B cell (primary cell): Measurements from ENCODE around the gene SLC7A5. TPM values are rescaled to one million over a fixed set of nuclear protein-coding genes. Genes with fewer than 3 reads are reported as not detected.

ENCODE experiments used
- ATAC-seq: fragments of 200-7000 bp; cut with Tn5 transposase; one replicate; pipeline ENCODE4 v1.10.0; 2021; ENCODE audit warnings: low read depth, mild to moderate bottlenecking, moderate number of reproducible peaks, moderate library complexity
- CTCF ChIA-PET: fragments of 350-600 bp; sonication (Branson Sonifier 250); formaldehyde crosslinking; loops from one replicate; lab custom pipeline; 2021; ENCODE audit warnings: antibody characterized with exemption, inconsistent platforms; lab: Charles Lee
- POLR2A ChIA-PET: fragments of 350-600 bp; sonication (Branson Sonifier 250); formaldehyde crosslinking; loops from one replicate; lab custom pipeline; 2021; ENCODE audit warnings: antibody characterized with exemption; lab: Charles Lee
- DNase-seq: peaks from one replicate; pipeline ENCODE4 v3.0.0; 2013
- H2AFZ ChIP-seq: 2 replicates; pipeline ENCODE4 v1.6.1; 2012; ENCODE audit warnings: mild to moderate bottlenecking, low read depth, low read length; ENCODE audit not compliant: insufficient read depth, poor library complexity, severe bottlenecking
- H3K27ac ChIP-seq, 2 donors: 1 replicate in 1 of 2; 2 replicates in 1 of 2; pipeline ENCODE4 v1.5.1; 2012 to 2013; ENCODE audit warnings: low read length in 2 of 2, mild to moderate bottlenecking in 2 of 2, moderate library complexity in 1 of 2
- H3K27me3 ChIP-seq, 4 experiments: fragments of 200-600 bp in 1 of 4; sonication (generic) in 1 of 4; replicated peaks in 1 of 4; 1 replicate in 2 of 4; 2 replicates in 2 of 4; pipeline versions ENCODE4 v1.6.1 to v1.7.0; 2013 to 2016; ENCODE audit warnings: low read length in 3 of 4, mild to moderate bottlenecking in 2 of 4, mixed read lengths in 1 of 4, moderate library complexity in 1 of 4; ENCODE audit not compliant: insufficient read depth in 4 of 4, control insufficient read depth in 3 of 4; ENCODE audit errors: control extremely low read depth in 1 of 4
- H3K36me3 ChIP-seq, 2 experiments: replicated peaks in 1 of 2; 1 replicate in 1 of 2; 2 replicates in 1 of 2; pipeline versions ENCODE4 v1.6.1 to v1.7.1; 2013; ENCODE audit warnings: low read length in 1 of 2; ENCODE audit not compliant: insufficient read depth in 2 of 2, control insufficient read depth in 1 of 2; ENCODE audit errors: control extremely low read depth in 1 of 2, extremely low read depth in 1 of 2
- H3K4me1 ChIP-seq, 2 donors: fragments of 200-600 bp in 1 of 2; sonication (generic) in 1 of 2; 1 replicate in 1 of 2; 2 replicates in 1 of 2; pipeline versions ENCODE4 v1.5.1 to v1.6.1; 2013 to 2017; ENCODE audit warnings: low read length in 2 of 2; ENCODE audit not compliant: control insufficient read depth in 2 of 2, insufficient read depth in 2 of 2
- H3K4me2 ChIP-seq: replicated peaks from 2 replicates; pipeline ENCODE3; 2012; ENCODE audit warnings: mild to moderate bottlenecking, low read depth, low read length; ENCODE audit not compliant: poor library complexity, severe bottlenecking
- H3K4me3 ChIP-seq, 5 experiments: fragments of 200-600 bp in 1 of 5; sonication (generic) in 1 of 5; 1 replicate in 3 of 5; 2 replicates in 2 of 5; pipeline versions ENCODE4 v1.5.1 to v1.7.0; 2011 to 2016; ENCODE audit warnings: low read length in 4 of 5, mild to moderate bottlenecking in 4 of 5, low read depth in 2 of 5, control low read depth in 1 of 5, moderate library complexity in 1 of 5; ENCODE audit not compliant: insufficient read depth in 1 of 5; ENCODE audit errors: control extremely low read depth in 1 of 5, extremely low read depth in 1 of 5
- H3K79me2 ChIP-seq: fragments of 200-600 bp; sonication (generic); one replicate; pipeline ENCODE4 v1.6.0; 2016; ENCODE audit warnings: low read length; ENCODE audit not compliant: control insufficient read depth, insufficient read depth
- H3K9ac ChIP-seq: fragments of 200-600 bp; sonication (generic); 2 replicates; pipeline ENCODE4 v1.6.1; 2017; ENCODE audit warnings: mild to moderate bottlenecking, low read length, moderate library complexity
- H3K9me3 ChIP-seq, 3 donors: one replicate each; pipeline versions ENCODE4 v1.6.1 to v1.7.1; 2013; ENCODE audit warnings: low read length in 2 of 3; ENCODE audit not compliant: control insufficient read depth in 2 of 3, insufficient read depth in 1 of 3; ENCODE audit errors: control extremely low read depth in 1 of 3
- H4K20me1 ChIP-seq: 2 replicates; pipeline ENCODE4 v1.6.0; 2012; ENCODE audit warnings: mild to moderate bottlenecking, low read length; ENCODE audit not compliant: insufficient read depth, control insufficient read depth, poor library complexity, severe bottlenecking
- H3K27ac Mint-ChIP-seq: one replicate; pipeline ENCODE4 v1.8.0; 2021; ENCODE audit warnings: mixed read lengths
- H3K27me3 Mint-ChIP-seq: one replicate; pipeline ENCODE4 v1.8.0; 2021; ENCODE audit warnings: mixed read lengths
- H3K4me1 Mint-ChIP-seq: one replicate; pipeline ENCODE4 v1.8.0; 2021; ENCODE audit warnings: mixed read lengths
- H3K4me3 Mint-ChIP-seq: one replicate; pipeline ENCODE4 v1.8.0; 2021; ENCODE audit warnings: mixed read lengths
- H3K9me3 Mint-ChIP-seq: one replicate; pipeline ENCODE4 v1.8.0; 2022; ENCODE audit warnings: mixed read lengths; ENCODE audit not compliant: insufficient read depth
- CTCF ChIP-seq: fragments of 200-600 bp; IDR thresholded peaks from one replicate; pipeline ENCODE4 v1.8.0; 2022; ENCODE audit warnings: antibody characterized with exemption, mild to moderate bottlenecking
- EZH2 ChIP-seq: IDR thresholded peaks from 2 replicates; pipeline ENCODE4 v1.6.1; 2012; ENCODE audit warnings: borderline replicate concordance, low read depth, mild to moderate bottlenecking, moderate library complexity, low read length; ENCODE audit not compliant: insufficient read depth, poor library complexity, severe bottlenecking
- WGBS: methylation state at CpG from one replicate; pipeline ENCODE4 v1.1.5; 2013; ENCODE audit warnings: missing lambda C conversion rate; ENCODE audit not compliant: insufficient coverage; 5-methylcytosine and 5-hydroxymethylcytosine counted together
- intact Hi-C: fragments of 100-400 bp; cut with micrococcal nuclease; formaldehyde crosslinking; loops from one replicate; pipeline ENCODE4 v1.10.0; 2022
- polyA plus RNA-seq: library from polyadenylated mRNA; depleted of rRNA; stranded (reverse); fragments of >200 nt; gene quantifications from 2 replicates; pipeline ENCODE4 v1.2.3, GENCODE V29; 2012
- total RNA-seq, 2 donors: library from RNA; stranded (reverse); fragments of 120-200 nt in 1 of 2; gene quantifications; 1 replicate in 1 of 2; 2 replicates in 1 of 2; pipeline versions ENCODE4 v1.2.3 to v1.2.4, GENCODE V29; 2013 to 2022

The SLC7A5 gene
- total and polyA plus RNA-seq, 2 donors (not counting 1 experiment from before 2014, with no cell fraction given) = 2.5 to 20.9 TPM

- Histone ChIP-seq H3K4me3 (no peak overlapping the region), H3K9me3 (no peaks in the 10 kb centered on the region), H3K36me3 (peaks cover 0 to 17% of the 10 kb centered on the region in 2 experiments), H4K20me1 (no peaks in the 10 kb centered on the region), H3K27ac (no peak overlapping the region), H3K4me2 (no peak overlapping the region), H2AFZ (no peak overlapping the region), H3K9ac (no peak overlapping the region), H3K4me1 (peaks cover 3 to 21% of the 10 kb centered on the region in 2 donors), H3K79me2 (no peaks in the 10 kb centered on the region), H3K27me3 (no peaks in the 10 kb centered on the region)
- 93% methylated on average over 22 of the region's 24 CpGs for WGBS
- no peak overlapping the region for H3K27ac Mint-ChIP-seq
- TF ChIP-seq CTCF = no peak
- no peak for TF ChIP-seq EZH2
- no peak for ATAC-seq
- no peak overlapping the region for H3K4me3 Mint-ChIP-seq
- POLR2A ChIA-PET = no interaction called here
- H3K4me1 Mint-ChIP-seq = peaks cover 13% of the 10 kb centered on the region
- DNase-seq = no peak
- H3K9me3 Mint-ChIP-seq = no peaks in the 10 kb centered on the region
- intact Hi-C loops = no loop called here
- CTCF ChIA-PET = interaction anchor here (0.9 to 3.6 kb wide), 3 partner anchors 15 to 55 kb away, joined by 5 to 16 read pairs (median 8); no protein-coding TSS in a partner anchor
- H3K27me3 Mint-ChIP-seq = no peaks in the 10 kb centered on the region
Measured at GRCh38 chr16:87834668-87835473, 34.4 kb downstream of the SLC7A5 start.

- intact Hi-C loops = no loop called here
- no peak overlapping the region for H3K4me3 ChIP-seq
- H3K79me2 ChIP-seq = no peaks in the 10 kb centered on the region
- no peaks in the 10 kb centered on the region for H4K20me1 ChIP-seq
- ChIA-PET CTCF (interaction anchor here (2.2 to 3.6 kb wide), 2 partner anchors 15 to 24 kb away, joined by 9 to 16 read pairs; no protein-coding TSS in a partner anchor), POLR2A (interaction anchor here (2.1 kb wide), 1 partner anchor 24 kb away, joined by 6 read pairs; no protein-coding TSS in a partner anchor)
- H3K9ac ChIP-seq = no peak overlapping the region
- H3K4me2 ChIP-seq = no peak overlapping the region
- DNase-seq (no peak), ATAC-seq (no peak)
- TF ChIP-seq CTCF (no peak), EZH2 (no peak)
- Mint-ChIP-seq H3K27ac (no peak overlapping the region), H3K4me3 (no peak overlapping the region), H3K4me1 (peaks cover 14% of the 10 kb centered on the region), H3K9me3 (no peaks in the 10 kb centered on the region), H3K27me3 (no peaks in the 10 kb centered on the region)
- H3K27ac ChIP-seq = no peak overlapping the region
- H2AFZ ChIP-seq = no peak overlapping the region
- no peaks in the 10 kb centered on the region for H3K9me3 ChIP-seq
- peaks cover 0 to 10% of the 10 kb centered on the region in 2 experiments for H3K36me3 ChIP-seq
- 94% methylated on average over 23 of the region's 23 CpGs for WGBS
- H3K27me3 ChIP-seq = no peaks in the 10 kb centered on the region
- peaks cover 3 to 21% of the 10 kb centered on the region in 2 donors for H3K4me1 ChIP-seq
Measured at GRCh38 chr16:87834005-87834667, 35.2 kb downstream of the SLC7A5 start.
